AG09309 (cell line): Measurements from ENCODE around the gene TCF20.

Experiments used
- DNase-seq: peaks from one replicate; pipeline ENCODE4 v3.0.0-alpha.2; 2010; ENCODE audit warnings: low read depth
- H3K4me3 ChIP-seq: 2 replicates; pipeline ENCODE4 v1.5.1; 2011; ENCODE audit warnings: mild to moderate bottlenecking, low read depth, low read length, moderate library complexity; ENCODE audit not compliant: control insufficient read depth
- CTCF ChIP-seq: IDR thresholded peaks from 2 replicates; pipeline ENCODE4 v1.5.1; 2011; ENCODE audit warnings: mild to moderate bottlenecking, low read depth, low read length, inconsistent platforms; ENCODE audit not compliant: insufficient read depth, control insufficient read depth; ENCODE audit errors: missing control alignments

Gene TCF20

GRCh38 chr22:42300259-42301076 lies 30.0 kb upstream of the TCF20 start:
- no peak for DNase-seq
- no peak overlapping the region for H3K4me3 ChIP-seq
- TF ChIP-seq CTCF, result no peak

GRCh38 chr22:42299586-42300258 lies 29.3 kb upstream of the TCF20 start:
- no peak for TF ChIP-seq CTCF
- no peak overlapping the region for H3K4me3 ChIP-seq
- DNase-seq, result no peak

GRCh38 chr22:42298746-42299145 lies 28.3 kb upstream of the TCF20 start:
- no peak overlapping the region for H3K4me3 ChIP-seq
- TF ChIP-seq CTCF, result no peak

GRCh38 chr22:42297778-42298177 lies 27.3 kb upstream of the TCF20 start:
- no peak for DNase-seq
- H3K4me3 ChIP-seq, result no peak overlapping the region
- TF ChIP-seq CTCF, result no peak

More at GRCh38 chr22:42298746-42299145, 28.3 kb upstream of the TCF20 start:
- DNase-seq, result no peak

GRCh38 chr22:42296883-42297282 lies 26.4 kb upstream of the TCF20 start:
- no peak for TF ChIP-seq CTCF
- DNase-seq, result no peak
- H3K4me3 ChIP-seq, result no peak overlapping the region

GRCh38 chr22:42296381-42296853 lies 26.0 kb upstream of the TCF20 start:
- no peak overlapping the region for H3K4me3 ChIP-seq
- DNase-seq, result no peak
- no peak for TF ChIP-seq CTCF
